GM13976 (cell line): ENCODE measurements around the gene BCAS4.
A peak's percentile ranks its signal among the peaks of the same experiment; 100 is the strongest.

Experiments
- DNase-seq: peaks from one replicate; pipeline ENCODE4 v3.0.0; 2012; ENCODE audit warnings: low spot score
- in situ Hi-C: fragments of 300-500 bp; cut with MboI; formaldehyde crosslinking; loops from one replicate; pipeline ENCODE4 v1.12.0; 2022; ENCODE audit warnings: low sequenced_read_pairs, mixed read lengths, inconsistent platforms; ENCODE audit not compliant: unreplicated experiment
- TF ChIP-seq, protein P1 (sequence below): IDR thresholded peaks from 2 replicates; pipeline ENCODE4 v1.5.1; 2012; ENCODE audit warnings: borderline replicate concordance, mild to moderate bottlenecking; ENCODE audit not compliant: insufficient read depth; ENCODE audit errors: extremely low read depth, missing control alignments, control extremely low read depth

BCAS4 gene

DNA sequence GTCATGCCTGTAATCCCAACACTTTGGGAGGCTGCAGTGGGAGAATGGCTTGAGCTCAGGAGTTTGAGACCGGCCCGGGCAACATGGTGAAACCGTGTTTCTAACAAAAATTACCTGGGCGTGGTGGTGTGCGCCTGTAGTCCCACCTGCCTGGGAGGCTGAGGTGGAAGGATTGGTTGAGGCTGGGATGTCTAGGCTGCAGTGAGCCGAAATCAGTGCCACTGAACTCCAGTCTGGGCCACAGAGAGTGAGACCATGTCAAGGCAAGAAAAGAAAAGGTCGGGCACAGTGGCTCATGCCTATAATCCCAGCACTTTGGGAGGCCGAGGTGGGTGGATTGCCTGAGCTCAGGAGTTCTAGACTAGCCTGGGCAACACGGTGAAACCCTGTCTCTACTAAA, 8.2 kb upstream of the BCAS4 start:
- TF ChIP-seq, protein P1, sequence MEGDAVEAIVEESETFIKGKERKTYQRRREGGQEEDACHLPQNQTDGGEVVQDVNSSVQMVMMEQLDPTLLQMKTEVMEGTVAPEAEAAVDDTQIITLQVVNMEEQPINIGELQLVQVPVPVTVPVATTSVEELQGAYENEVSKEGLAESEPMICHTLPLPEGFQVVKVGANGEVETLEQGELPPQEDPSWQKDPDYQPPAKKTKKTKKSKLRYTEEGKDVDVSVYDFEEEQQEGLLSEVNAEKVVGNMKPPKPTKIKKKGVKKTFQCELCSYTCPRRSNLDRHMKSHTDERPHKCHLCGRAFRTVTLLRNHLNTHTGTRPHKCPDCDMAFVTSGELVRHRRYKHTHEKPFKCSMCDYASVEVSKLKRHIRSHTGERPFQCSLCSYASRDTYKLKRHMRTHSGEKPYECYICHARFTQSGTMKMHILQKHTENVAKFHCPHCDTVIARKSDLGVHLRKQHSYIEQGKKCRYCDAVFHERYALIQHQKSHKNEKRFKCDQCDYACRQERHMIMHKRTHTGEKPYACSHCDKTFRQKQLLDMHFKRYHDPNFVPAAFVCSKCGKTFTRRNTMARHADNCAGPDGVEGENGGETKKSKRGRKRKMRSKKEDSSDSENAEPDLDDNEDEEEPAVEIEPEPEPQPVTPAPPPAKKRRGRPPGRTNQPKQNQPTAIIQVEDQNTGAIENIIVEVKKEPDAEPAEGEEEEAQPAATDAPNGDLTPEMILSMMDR = no peak
- no peak for DNase-seq
- in situ Hi-C loops = loop anchor here (25.0 kb wide), 1 partner anchor 526 kb away; no protein-coding TSS in a partner anchor

DNA sequence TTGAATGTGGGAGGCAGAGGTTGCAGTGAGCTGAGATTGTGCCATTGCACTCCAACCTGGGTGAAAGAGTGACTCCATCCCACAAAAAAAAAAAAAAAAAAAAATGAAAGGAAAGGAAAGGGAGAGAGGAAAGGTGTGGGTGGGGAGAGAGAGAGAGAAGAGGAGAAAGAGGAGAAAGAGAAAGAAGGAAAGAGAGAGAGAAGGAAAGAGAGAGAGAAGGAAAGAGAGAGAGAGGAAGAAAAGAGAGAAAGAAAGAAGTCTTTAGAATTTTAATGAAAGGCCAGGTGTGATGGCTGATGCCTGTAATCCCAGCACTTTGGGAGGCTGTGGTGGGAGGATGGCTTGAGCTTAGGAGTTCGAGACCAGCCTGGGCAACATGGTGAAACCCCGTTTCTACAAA, 7.7 kb upstream of the BCAS4 start:
- DNase-seq = no peak
- TF ChIP-seq, protein P1 = no peak
- in situ Hi-C loops = loop anchor here (25.0 kb wide), 1 partner anchor 525 kb away; no protein-coding TSS in a partner anchor

DNA sequence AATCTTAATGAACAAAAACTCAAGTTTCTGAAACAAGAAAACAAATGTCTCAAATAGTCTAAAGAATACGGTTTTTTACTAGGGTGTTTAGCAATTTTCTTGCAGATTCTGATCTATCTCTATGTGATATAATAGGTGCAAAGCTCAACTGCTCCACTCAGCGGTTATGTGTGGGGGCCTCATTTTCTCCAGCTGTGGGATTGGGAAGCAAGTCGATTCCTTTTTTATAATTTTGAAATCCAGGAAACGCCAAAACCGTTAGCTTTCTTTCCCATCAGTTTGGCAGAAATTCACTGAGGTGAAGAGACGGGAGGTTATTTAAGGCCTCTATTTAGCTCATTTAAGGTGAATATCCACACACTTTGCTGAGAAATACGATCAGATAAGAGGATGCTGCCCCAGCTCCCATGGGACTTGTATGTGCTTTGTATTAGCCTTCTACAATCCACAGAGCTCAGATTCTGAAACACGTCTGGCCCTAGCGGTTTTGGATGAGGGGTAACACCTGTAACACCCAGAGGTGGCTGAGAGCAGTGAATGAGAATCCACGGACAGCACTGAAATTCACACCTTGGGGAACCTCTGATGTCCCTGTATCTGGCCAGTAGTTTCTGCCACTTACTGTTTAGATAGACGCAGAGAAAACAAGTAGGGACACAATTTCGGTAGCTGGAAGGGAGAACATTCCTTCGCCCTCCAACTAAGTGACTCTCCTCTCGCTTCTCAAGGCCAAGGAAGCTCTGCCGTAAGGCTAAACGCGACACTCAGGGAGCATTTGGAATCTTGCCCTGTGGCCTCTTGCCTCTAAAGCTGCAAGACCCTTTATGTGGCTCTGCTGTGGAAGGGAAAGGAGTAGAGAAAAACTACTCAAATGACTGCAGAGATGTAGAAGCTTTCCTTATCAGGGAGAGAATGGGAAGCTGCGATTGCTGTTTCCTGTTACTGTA, 6.5 kb upstream of the BCAS4 start:
- no peak for DNase-seq
- TF ChIP-seq, protein P1 = no peak
- in situ Hi-C loops = loop anchor here (25.0 kb wide), 1 partner anchor 524 kb away; no protein-coding TSS in a partner anchor

DNA sequence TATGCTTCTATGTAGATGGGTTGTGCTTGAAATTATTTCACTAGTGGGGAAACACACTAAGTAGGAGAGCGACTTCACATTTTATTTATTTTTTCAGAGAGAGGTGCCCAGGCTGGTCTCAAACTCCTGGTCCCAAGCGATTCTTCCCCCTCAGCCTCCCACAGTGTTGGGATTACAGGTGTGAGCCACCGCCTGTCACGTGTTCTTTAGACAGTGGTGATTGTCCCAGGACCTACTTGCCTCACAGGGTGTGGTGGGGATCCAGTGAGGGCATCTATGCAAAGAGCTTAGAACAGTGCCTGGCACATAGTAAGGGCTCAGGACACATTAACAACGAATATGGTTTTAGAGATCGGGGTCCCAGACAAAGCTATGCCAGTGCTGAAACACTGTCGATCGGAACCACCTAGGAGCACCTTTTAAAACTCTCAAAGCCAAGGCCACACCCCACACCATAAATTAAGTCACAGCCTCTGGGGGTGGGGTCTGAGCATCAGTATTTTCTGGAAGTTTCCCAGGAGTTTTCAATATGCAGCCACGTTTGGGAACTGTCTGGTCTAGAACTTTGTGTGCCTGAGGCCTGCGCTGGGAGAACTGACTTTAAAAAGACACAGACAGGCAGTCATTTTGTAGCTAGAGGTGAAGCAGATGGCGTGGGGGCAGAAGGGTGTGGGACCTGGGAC, 4.8 kb upstream of the BCAS4 start:
- TF ChIP-seq, protein P1 = no peak
- in situ Hi-C loops = loop anchor here (25.0 kb wide), 1 partner anchor 522 kb away; no protein-coding TSS in a partner anchor
- DNase-seq = no peak

DNA sequence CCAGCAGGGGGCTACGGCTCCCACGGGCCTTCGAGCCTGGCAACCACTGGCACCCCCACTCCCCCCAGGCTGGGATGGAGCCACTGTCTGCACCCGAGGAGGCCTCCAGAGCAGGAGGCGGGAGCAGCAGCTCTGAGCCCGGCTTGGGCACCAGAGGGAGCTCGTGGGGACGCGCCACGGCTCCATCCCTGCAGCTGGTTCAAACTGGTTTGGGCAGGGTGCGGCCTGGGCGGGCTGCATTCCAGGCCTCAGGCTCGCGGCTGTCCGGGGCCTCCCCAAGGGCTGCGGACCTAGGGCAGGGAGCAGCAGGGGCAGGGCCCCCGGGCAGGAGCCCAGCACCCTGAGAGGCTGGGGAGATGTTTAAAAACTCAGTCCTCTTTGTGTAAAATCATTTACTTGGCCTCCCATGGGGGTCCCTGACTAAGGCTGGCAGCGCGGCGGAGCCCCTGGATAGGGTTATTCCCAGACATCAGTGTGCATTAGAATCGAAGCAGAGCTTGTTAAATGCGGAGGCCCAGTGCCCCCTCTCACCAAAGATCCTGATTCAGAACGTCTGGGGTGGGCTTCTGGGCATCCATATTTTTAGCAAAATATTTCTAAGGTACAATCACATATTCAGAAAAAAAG, 4.1 kb upstream of the BCAS4 start:
- in situ Hi-C loops = loop anchor here (25.0 kb wide), 1 partner anchor 522 kb away; no protein-coding TSS in a partner anchor
- DNase-seq = peak; percentile 93
- TF ChIP-seq, protein P1 = peak; percentile 91
